ENCODE results near the gene NFIX.

DNA sequence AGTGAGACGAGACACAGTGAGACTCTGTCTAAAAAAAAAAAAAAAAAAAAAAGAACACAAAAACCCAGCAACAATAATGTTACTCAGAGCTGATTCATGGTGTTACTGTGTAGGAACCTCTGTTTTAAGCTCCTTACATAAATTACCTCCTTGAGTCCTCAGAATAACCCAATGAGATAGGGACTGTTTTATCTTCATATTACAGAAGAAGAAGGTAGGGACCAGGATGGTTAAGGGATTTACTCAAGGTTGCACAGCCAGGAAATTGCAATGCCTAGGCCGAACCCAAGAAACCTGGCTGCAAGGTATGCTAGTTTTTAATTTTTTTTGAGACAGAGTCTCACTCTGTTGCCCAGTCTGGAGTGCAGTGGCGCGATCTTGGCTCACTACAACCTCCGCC is 27.4 kb upstream of the NFIX start:
- TF ChIP-seq, protein P1, sequence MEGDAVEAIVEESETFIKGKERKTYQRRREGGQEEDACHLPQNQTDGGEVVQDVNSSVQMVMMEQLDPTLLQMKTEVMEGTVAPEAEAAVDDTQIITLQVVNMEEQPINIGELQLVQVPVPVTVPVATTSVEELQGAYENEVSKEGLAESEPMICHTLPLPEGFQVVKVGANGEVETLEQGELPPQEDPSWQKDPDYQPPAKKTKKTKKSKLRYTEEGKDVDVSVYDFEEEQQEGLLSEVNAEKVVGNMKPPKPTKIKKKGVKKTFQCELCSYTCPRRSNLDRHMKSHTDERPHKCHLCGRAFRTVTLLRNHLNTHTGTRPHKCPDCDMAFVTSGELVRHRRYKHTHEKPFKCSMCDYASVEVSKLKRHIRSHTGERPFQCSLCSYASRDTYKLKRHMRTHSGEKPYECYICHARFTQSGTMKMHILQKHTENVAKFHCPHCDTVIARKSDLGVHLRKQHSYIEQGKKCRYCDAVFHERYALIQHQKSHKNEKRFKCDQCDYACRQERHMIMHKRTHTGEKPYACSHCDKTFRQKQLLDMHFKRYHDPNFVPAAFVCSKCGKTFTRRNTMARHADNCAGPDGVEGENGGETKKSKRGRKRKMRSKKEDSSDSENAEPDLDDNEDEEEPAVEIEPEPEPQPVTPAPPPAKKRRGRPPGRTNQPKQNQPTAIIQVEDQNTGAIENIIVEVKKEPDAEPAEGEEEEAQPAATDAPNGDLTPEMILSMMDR (IDR thresholded peaks at IDR 0.05) = no peak
- no peak for TF ChIP-seq POLR2A (IDR thresholded peaks at IDR 0.05)
